ENCODE data around the gene LINC01488.

LINC01488 gene

GRCh38 chr11:69492201-69492991 lies 10.9 kb downstream of the LINC01488 start:
- DNase-seq (ENCODE audit: low read depth) = no peak

GRCh38 chr11:69493931-69494821 lies 12.7 kb downstream of the LINC01488 start:
- DNase-seq (ENCODE audit: low read depth) = no peak

GRCh38 chr11:69494851-69495250 lies 13.4 kb downstream of the LINC01488 start:
- no peak for DNase-seq (ENCODE audit: low read depth)

- no peak for DNase-seq (ENCODE audit: low read depth)
These were observed 14.2 kb downstream of the LINC01488 start for GRCh38 chr11:69495441-69496201.

- no peak for DNase-seq (ENCODE audit: low read depth)
These were observed 14.7 kb downstream of the LINC01488 start for GRCh38 chr11:69496202-69496557.

GRCh38 chr11:69496631-69497220 lies 15.3 kb downstream of the LINC01488 start:
- DNase-seq (ENCODE audit: low read depth) = no peak

- DNase-seq (ENCODE audit: low read depth) = peak; percentile 61
These were observed 15.8 kb downstream of the LINC01488 start for GRCh38 chr11:69497221-69497787.

- no peak for DNase-seq (ENCODE audit: low read depth)
These were observed 17.2 kb downstream of the LINC01488 start for GRCh38 chr11:69498614-69499175.

- DNase-seq (ENCODE audit: low read depth) = no peak
These were observed 17.9 kb downstream of the LINC01488 start for GRCh38 chr11:69499186-69499917.

GRCh38 chr11:69499918-69500284 lies 18.4 kb downstream of the LINC01488 start:
- no peak for DNase-seq (ENCODE audit: low read depth)

- DNase-seq (ENCODE audit: low read depth) = no peak
These were observed 19.0 kb downstream of the LINC01488 start for GRCh38 chr11:69500285-69501120.

- DNase-seq (ENCODE audit: low read depth) = no peak
These were observed 19.6 kb downstream of the LINC01488 start for GRCh38 chr11:69501121-69501489.

GRCh38 chr11:69501891-69502860 lies 20.7 kb downstream of the LINC01488 start:
- no peak for DNase-seq (ENCODE audit: low read depth)

- DNase-seq (ENCODE audit: low read depth) = no peak
These were observed 22.7 kb downstream of the LINC01488 start for GRCh38 chr11:69504127-69504526.

- no peak for DNase-seq (ENCODE audit: low read depth)
These were observed 23.3 kb downstream of the LINC01488 start for GRCh38 chr11:69504576-69505335.

GRCh38 chr11:69508974-69509373 lies 27.5 kb downstream of the LINC01488 start:
- no peak for DNase-seq (ENCODE audit: low read depth)

GRCh38 chr11:69509381-69509780 lies 27.9 kb downstream of the LINC01488 start:
- no peak for DNase-seq (ENCODE audit: low read depth)

GRCh38 chr11:69509846-69510390 lies 28.5 kb downstream of the LINC01488 start:
- no peak for DNase-seq (ENCODE audit: low read depth)

All from fibroblast of the conjunctiva (primary cell).